Mesenteric fat pad (tissue), 1 donor: ENCODE results near the gene NGF. TPM values are rescaled to one million over a fixed set of nuclear protein-coding genes. Genes with fewer than 3 reads are reported as not detected.

Source experiments
- DNase-seq: peaks from one replicate; pipeline ENCODE4 v3.0.0-alpha.2; 2020; ENCODE audit warnings: low spot score
- total RNA-seq: library from RNA; stranded (reverse); fragmentation: NEBNext Ultra II Directional; extraction: Animal tissue kit (Norgen Biotek cat#: 25700); gene quantifications from one replicate; pipeline ENCODE4 v1.2.1, GENCODE V29; 2021
- donor health status: DM: yes; HTN: yes; CAD: no.

NGF gene
- total RNA-seq, 1 donor from 2014 or later: 5.2 TPM

GRCh38 chr1:115283249-115283648 lies 54.8 kb downstream of the NGF start:
- DNase-seq: no peak

GRCh38 chr1:115282807-115283208 lies 55.2 kb downstream of the NGF start:
- no peak for DNase-seq

GRCh38 chr1:115281143-115281542 lies 56.9 kb downstream of the NGF start:
- DNase-seq: no peak

GRCh38 chr1:115280064-115280463 lies 58.0 kb downstream of the NGF start:
- no peak for DNase-seq

- DNase-seq: no peak
These were observed 59.8 kb downstream of the NGF start for GRCh38 chr1:115278211-115278610.

GRCh38 chr1:115277276-115277675 lies 60.8 kb downstream of the NGF start:
- no peak for DNase-seq

- DNase-seq: no peak
These were observed 62.8 kb downstream of the NGF start for GRCh38 chr1:115275216-115275615.

GRCh38 chr1:115274467-115274866 lies 63.6 kb downstream of the NGF start:
- no peak for DNase-seq

- DNase-seq: no peak
These were observed 71.2 kb downstream of the NGF start for GRCh38 chr1:115266729-115267421.

- no peak for DNase-seq
These were observed 73.0 kb downstream of the NGF start for GRCh38 chr1:115265099-115265498.

GRCh38 chr1:115262886-115263285 lies 75.2 kb downstream of the NGF start:
- DNase-seq: no peak

GRCh38 chr1:115261496-115261895 lies 76.6 kb downstream of the NGF start:
- no peak for DNase-seq

- DNase-seq: no peak
These were observed 79.7 kb downstream of the NGF start for GRCh38 chr1:115258302-115258866.

- no peak for DNase-seq
These were observed 80.5 kb downstream of the NGF start for GRCh38 chr1:115257591-115257990.

GRCh38 chr1:115255154-115255553 lies 82.9 kb downstream of the NGF start:
- DNase-seq: no peak

GRCh38 chr1:115252585-115252984 lies 85.5 kb downstream of the NGF start:
- no peak for DNase-seq

- no peak for DNase-seq
These were observed 86.2 kb downstream of the NGF start for GRCh38 chr1:115251856-115252255.

- DNase-seq: no peak
These were observed 86.7 kb downstream of the NGF start for GRCh38 chr1:115251340-115251748.

- DNase-seq: no peak
These were observed 91.5 kb downstream of the NGF start for GRCh38 chr1:115246526-115246925.

GRCh38 chr1:115245227-115245626 lies 92.8 kb downstream of the NGF start:
- no peak for DNase-seq

- DNase-seq: no peak
These were observed 95.5 kb downstream of the NGF start for GRCh38 chr1:115242543-115242942.

GRCh38 chr1:115241309-115241708 lies 96.7 kb downstream of the NGF start:
- no peak for DNase-seq

GRCh38 chr1:115240297-115240696 lies 97.8 kb downstream of the NGF start:
- no peak for DNase-seq
